ENCODE measurements around the gene TOR2A.
"Not testable (repeated sequence)": the region's sequence is repeated elsewhere in the genome, so short reads cannot be mapped to it uniquely, and the experiment has no call there.

Gene TOR2A

GRCh38 chr9:127734747-127735529 is at the start of gene TOR2A:
TSS of gene TOR2A (minus strand) at chr9:127735294. CDS start at chr9:127735270, 24 bp downstream.
- H3K4me1 ChIP-seq (ENCODE audit: control insufficient read depth, insufficient read depth, low read length) = peaks cover 6% of the 10 kb centered on the region; the same call in 1 of the 2 replicates
- no peaks in the 10 kb centered on the region for H3K9me3 ChIP-seq (ENCODE audit: control insufficient read depth, insufficient read depth, low read depth, low read length)
- peak within 1 kb of the TSS; percentile 73 for H3K4me3 ChIP-seq (ENCODE audit: low read depth, low read length)

GRCh38 chr9:127783111-127784008 is 48.3 kb upstream of the TOR2A start:
- Histone ChIP-seq H3K9me3 (ENCODE audit: control insufficient read depth, insufficient read depth, low read depth, low read length) (no peaks in the 10 kb centered on the region), H3K9ac (ENCODE audit: low read length) (no peak overlapping the region), H3K27ac (ENCODE audit: low read depth, low read length) (no peak overlapping the region), H3K4me3 (ENCODE audit: low read depth, low read length) (no peak overlapping the region), H3K36me3 (ENCODE audit: control insufficient read depth, insufficient read depth, low read length) (peaks cover 17% of the 10 kb centered on the region), H3K27me3 (ENCODE audit: control insufficient read depth, insufficient read depth, low read length) (no peaks in the 10 kb centered on the region), H3K4me1 (ENCODE audit: control insufficient read depth, insufficient read depth, low read length) (peaks cover 23% of the 10 kb centered on the region)

More at GRCh38 chr9:127734747-127735529, at the start of gene TOR2A:
- Histone ChIP-seq H3K27me3 (ENCODE audit: control insufficient read depth, insufficient read depth, low read length) (no peaks in the 10 kb centered on the region), H3K9ac (ENCODE audit: low read length) (peak within 1 kb of the TSS; percentile 69), H3K36me3 (ENCODE audit: control insufficient read depth, insufficient read depth, low read length) (no peaks in the 10 kb centered on the region), H3K27ac (ENCODE audit: low read depth, low read length) (peak within 1 kb of the TSS; percentile 5; the same call in 1 of the 2 replicates)

GRCh38 chr9:127781806-127782205 is 46.7 kb upstream of the TOR2A start:
- H3K4me3 ChIP-seq (ENCODE audit: low read depth, low read length) = no peak overlapping the region
- H3K9ac ChIP-seq (ENCODE audit: low read length) = no peak overlapping the region
- H3K36me3 ChIP-seq (ENCODE audit: control insufficient read depth, insufficient read depth, low read length) = peaks cover 1% of the 10 kb centered on the region
- no peaks in the 10 kb centered on the region for H3K9me3 ChIP-seq (ENCODE audit: control insufficient read depth, insufficient read depth, low read depth, low read length)
- H3K27me3 ChIP-seq (ENCODE audit: control insufficient read depth, insufficient read depth, low read length) = no peaks in the 10 kb centered on the region
- peaks cover 23% of the 10 kb centered on the region for H3K4me1 ChIP-seq (ENCODE audit: control insufficient read depth, insufficient read depth, low read length)
- no peak overlapping the region for H3K27ac ChIP-seq (ENCODE audit: low read depth, low read length)

- not testable (repeated sequence) for H3K4me3 ChIP-seq (ENCODE audit: low read depth, low read length); H3K36me3 ChIP-seq (ENCODE audit: control insufficient read depth, insufficient read depth, low read length); H3K27ac ChIP-seq (ENCODE audit: low read depth, low read length); H3K27me3 ChIP-seq (ENCODE audit: control insufficient read depth, insufficient read depth, low read length); H3K9me3 ChIP-seq (ENCODE audit: control insufficient read depth, insufficient read depth, low read depth, low read length); H3K9ac ChIP-seq (ENCODE audit: low read length)
- peaks cover 32% of the 10 kb centered on the region for H3K4me1 ChIP-seq (ENCODE audit: control insufficient read depth, insufficient read depth, low read length)
Observed at GRCh38 chr9:127780909-127781308, 45.8 kb upstream of the TOR2A start.

GRCh38 chr9:127780126-127780885 is 45.2 kb upstream of the TOR2A start:
- Histone ChIP-seq H3K27ac (ENCODE audit: low read depth, low read length) (no peak overlapping the region), H3K36me3 (ENCODE audit: control insufficient read depth, insufficient read depth, low read length) (no peaks in the 10 kb centered on the region), H3K9me3 (ENCODE audit: control insufficient read depth, insufficient read depth, low read depth, low read length) (no peaks in the 10 kb centered on the region), H3K9ac (ENCODE audit: low read length) (peak overlapping the region; percentile 9), H3K4me3 (ENCODE audit: low read depth, low read length) (no peak overlapping the region), H3K27me3 (ENCODE audit: control insufficient read depth, insufficient read depth, low read length) (no peaks in the 10 kb centered on the region), H3K4me1 (ENCODE audit: control insufficient read depth, insufficient read depth, low read length) (peaks cover 32% of the 10 kb centered on the region)

- no peak overlapping the region for H3K4me3 ChIP-seq (ENCODE audit: low read depth, low read length)
- no peak overlapping the region for H3K27ac ChIP-seq (ENCODE audit: low read depth, low read length)
- no peaks in the 10 kb centered on the region for H3K36me3 ChIP-seq (ENCODE audit: control insufficient read depth, insufficient read depth, low read length)
- H3K9ac ChIP-seq (ENCODE audit: low read length) = no peak overlapping the region
- peaks cover 32% of the 10 kb centered on the region for H3K4me1 ChIP-seq (ENCODE audit: control insufficient read depth, insufficient read depth, low read length)
- no peaks in the 10 kb centered on the region for H3K9me3 ChIP-seq (ENCODE audit: control insufficient read depth, insufficient read depth, low read depth, low read length)
- no peaks in the 10 kb centered on the region for H3K27me3 ChIP-seq (ENCODE audit: control insufficient read depth, insufficient read depth, low read length)
Observed at GRCh38 chr9:127779136-127779981, 44.3 kb upstream of the TOR2A start.

GRCh38 chr9:127778280-127779135 is 43.4 kb upstream of the TOR2A start, which contains the start of gene SH2D3C:
TSS of gene SH2D3C (minus strand) at chr9:127778666. CDS start at chr9:127778627, 39 bp downstream.
- no peak within 1 kb of the TSS for H3K9ac ChIP-seq (ENCODE audit: low read length)
- no peaks in the 10 kb centered on the region for H3K27me3 ChIP-seq (ENCODE audit: control insufficient read depth, insufficient read depth, low read length)
- no peak within 1 kb of the TSS for H3K4me3 ChIP-seq (ENCODE audit: low read depth, low read length)
- H3K9me3 ChIP-seq (ENCODE audit: control insufficient read depth, insufficient read depth, low read depth, low read length) = no peaks in the 10 kb centered on the region
- H3K36me3 ChIP-seq (ENCODE audit: control insufficient read depth, insufficient read depth, low read length) = no peaks in the 10 kb centered on the region
- H3K4me1 ChIP-seq (ENCODE audit: control insufficient read depth, insufficient read depth, low read length) = peaks cover 30% of the 10 kb centered on the region
- no peak within 1 kb of the TSS for H3K27ac ChIP-seq (ENCODE audit: low read depth, low read length)

- Histone ChIP-seq H3K27ac (ENCODE audit: low read depth, low read length) (no peak overlapping the region), H3K27me3 (ENCODE audit: control insufficient read depth, insufficient read depth, low read length) (no peaks in the 10 kb centered on the region), H3K36me3 (ENCODE audit: control insufficient read depth, insufficient read depth, low read length) (no peaks in the 10 kb centered on the region), H3K9ac (ENCODE audit: low read length) (no peak overlapping the region), H3K9me3 (ENCODE audit: control insufficient read depth, insufficient read depth, low read depth, low read length) (no peaks in the 10 kb centered on the region), H3K4me3 (ENCODE audit: low read depth, low read length) (no peak overlapping the region), H3K4me1 (ENCODE audit: control insufficient read depth, insufficient read depth, low read length) (peaks cover 30% of the 10 kb centered on the region)
Observed at GRCh38 chr9:127777368-127777980, 42.4 kb upstream of the TOR2A start.

GRCh38 chr9:127776924-127777289 is 41.8 kb upstream of the TOR2A start:
- Histone ChIP-seq H3K27ac (ENCODE audit: low read depth, low read length) (no peak overlapping the region), H3K27me3 (ENCODE audit: control insufficient read depth, insufficient read depth, low read length) (no peaks in the 10 kb centered on the region), H3K9ac (ENCODE audit: low read length) (no peak overlapping the region), H3K9me3 (ENCODE audit: control insufficient read depth, insufficient read depth, low read depth, low read length) (no peaks in the 10 kb centered on the region), H3K4me1 (ENCODE audit: control insufficient read depth, insufficient read depth, low read length) (peaks cover 30% of the 10 kb centered on the region), H3K4me3 (ENCODE audit: low read depth, low read length) (no peak overlapping the region), H3K36me3 (ENCODE audit: control insufficient read depth, insufficient read depth, low read length) (no peaks in the 10 kb centered on the region)
